Smooth muscle cell of the brain vasculature (primary cell): ENCODE measurements around the gene TCF7L2.

Experiments used
- DNase-seq: peaks from one replicate; pipeline ENCODE4 v3.0.0-alpha.2; 2012; ENCODE audit warnings: low read depth, low spot score

The TCF7L2 gene

GRCh38 chr10:112996462-112996861 lies 46.4 kb downstream of the TCF7L2 start:
- DNase-seq, result no peak

GRCh38 chr10:112999102-112999501 lies 49.1 kb downstream of the TCF7L2 start:
- no peak for DNase-seq

- no peak for DNase-seq
These were observed 50.4 kb downstream of the TCF7L2 start for GRCh38 chr10:113000442-113000841.

GRCh38 chr10:113000876-113001598 lies 51.0 kb downstream of the TCF7L2 start:
- DNase-seq, result no peak

GRCh38 chr10:113001599-113002448 lies 51.8 kb downstream of the TCF7L2 start:
- no peak for DNase-seq

GRCh38 chr10:113002449-113002777 lies 52.4 kb downstream of the TCF7L2 start:
- no peak for DNase-seq

- no peak for DNase-seq
These were observed 53.0 kb downstream of the TCF7L2 start for GRCh38 chr10:113003052-113003451.

- DNase-seq, result no peak
These were observed 54.1 kb downstream of the TCF7L2 start for GRCh38 chr10:113004069-113004618.

- DNase-seq, result no peak
These were observed 55.3 kb downstream of the TCF7L2 start for GRCh38 chr10:113005380-113005779.

- no peak for DNase-seq
These were observed 56.8 kb downstream of the TCF7L2 start for GRCh38 chr10:113006656-113007342.

- DNase-seq, result no peak
These were observed 57.3 kb downstream of the TCF7L2 start for GRCh38 chr10:113007343-113007771.

GRCh38 chr10:113007821-113008220 lies 57.8 kb downstream of the TCF7L2 start:
- no peak for DNase-seq

- DNase-seq, result no peak
These were observed 61.7 kb downstream of the TCF7L2 start for GRCh38 chr10:113011592-113012374.

- DNase-seq, result no peak
These were observed 65.2 kb downstream of the TCF7L2 start for GRCh38 chr10:113015201-113015600.

GRCh38 chr10:113017376-113017775 lies 67.3 kb downstream of the TCF7L2 start:
- no peak for DNase-seq

GRCh38 chr10:113018034-113018433 lies 68.0 kb downstream of the TCF7L2 start:
- no peak for DNase-seq

- DNase-seq, result no peak
These were observed 69.0 kb downstream of the TCF7L2 start for GRCh38 chr10:113019096-113019495.

GRCh38 chr10:113019692-113020474 lies 69.8 kb downstream of the TCF7L2 start:
- no peak for DNase-seq

- no peak for DNase-seq
These were observed 70.4 kb downstream of the TCF7L2 start for GRCh38 chr10:113020475-113020753.

GRCh38 chr10:113020838-113021237 lies 70.8 kb downstream of the TCF7L2 start:
- DNase-seq, result no peak
